ENCODE data around the gene CBX4.

Gene CBX4

DNA sequence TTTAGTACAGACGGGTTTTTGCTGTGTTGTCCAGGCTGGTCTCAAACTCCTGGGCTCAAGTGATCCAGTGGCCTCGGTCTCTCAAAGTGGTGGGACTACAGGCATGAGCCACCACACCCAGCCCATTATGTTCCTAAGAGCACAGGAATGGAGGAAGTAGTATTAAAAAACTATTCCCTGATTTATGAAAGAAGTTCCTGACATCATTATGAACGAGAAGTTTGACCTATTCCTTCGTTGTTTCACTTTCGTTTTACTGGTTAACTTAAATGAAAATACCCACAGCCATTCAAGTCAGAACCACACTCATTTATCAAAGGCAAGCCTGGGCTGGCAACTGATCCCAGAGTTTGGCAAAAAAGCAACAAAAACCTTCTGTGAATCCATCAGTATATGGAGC lies 13.5 kb upstream of the CBX4 start:
- no peaks in the 10 kb centered on the region for H3K9me3 ChIP-seq
- in situ Hi-C loops (cut with MboI; ENCODE audit: low sequenced_read_pairs) = no loop called here
- no peak overlapping the region for H3K4me3 ChIP-seq
- no peaks in the 10 kb centered on the region for H3K36me3 ChIP-seq (replicated peaks)
- H3K27me3 ChIP-seq (ENCODE audit: low read depth) = no peaks in the 10 kb centered on the region
- peaks cover 4% of the 10 kb centered on the region for H3K4me1 ChIP-seq
- DNase-seq (ENCODE audit: low spot score in 2 of 2) = no peak

DNA sequence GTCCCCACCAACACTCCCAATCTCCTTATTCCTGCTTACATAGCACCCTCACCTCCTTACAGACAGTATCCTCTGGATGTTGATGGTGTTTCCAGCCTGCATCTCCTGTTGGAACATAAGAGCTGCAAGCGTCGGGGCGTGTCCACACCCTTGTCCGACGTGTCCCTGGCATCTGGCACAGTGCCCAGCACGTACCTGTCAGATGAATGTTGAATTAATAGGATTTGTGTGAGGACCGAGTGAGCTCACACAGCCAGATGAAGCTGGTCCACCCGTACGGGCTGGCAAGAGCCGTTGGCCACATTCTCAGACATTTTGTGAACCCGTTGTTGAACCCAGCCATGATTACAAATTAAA lies 12.2 kb upstream of the CBX4 start:
- Histone ChIP-seq H3K27me3 (ENCODE audit: low read depth) (no peaks in the 10 kb centered on the region), H3K9me3 (no peaks in the 10 kb centered on the region), H3K4me3 (no peak overlapping the region), H3K4me1 (peaks cover 4% of the 10 kb centered on the region), H3K36me3 (replicated peaks) (no peaks in the 10 kb centered on the region)
- DNase-seq (ENCODE audit: low spot score in 2 of 2) = peak in 1 of 2 experiments; percentile 22
- in situ Hi-C loops (cut with MboI; ENCODE audit: low sequenced_read_pairs) = no loop called here

DNA sequence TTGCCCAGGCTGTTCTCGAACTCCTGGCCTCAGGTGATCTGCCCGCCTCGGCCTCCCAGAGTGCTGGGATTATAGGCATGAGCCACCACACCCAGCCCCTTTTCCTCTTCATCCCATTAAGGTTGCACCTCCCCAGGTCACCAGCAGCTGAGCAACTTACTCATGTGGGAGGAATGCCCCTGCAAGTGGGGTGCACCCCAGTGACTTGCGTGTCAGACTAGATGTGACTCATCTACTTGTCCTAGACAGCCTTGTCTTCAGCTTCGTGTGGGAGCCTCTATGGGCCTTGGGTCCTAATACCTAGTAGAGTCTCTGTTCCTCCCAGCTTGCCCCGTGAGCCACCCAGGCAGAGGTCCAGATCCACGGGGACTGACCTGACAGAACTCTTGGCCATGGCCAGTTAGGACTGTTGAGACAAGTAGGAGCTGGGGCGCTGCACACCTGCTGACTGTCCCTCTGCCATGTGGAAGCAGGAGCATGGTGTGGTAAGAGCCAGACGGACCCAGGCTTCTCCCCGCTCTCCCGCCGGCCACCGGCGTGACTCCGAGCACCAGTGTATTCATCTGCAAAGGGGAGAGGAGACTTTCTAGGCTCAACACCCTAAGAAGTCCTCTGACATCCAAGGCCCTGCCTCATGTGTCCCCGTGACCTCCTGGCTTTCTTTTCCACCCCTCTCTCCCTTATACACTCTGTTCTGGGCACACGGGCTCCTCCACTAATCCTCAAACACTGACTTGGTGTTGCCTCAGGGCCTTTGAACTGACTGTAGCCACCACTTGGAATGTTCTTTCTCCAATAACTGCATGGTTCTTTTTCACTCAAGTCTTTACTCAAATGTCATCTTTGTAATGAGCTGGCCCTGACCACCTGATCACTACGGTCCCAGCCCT lies 11.6 kb upstream of the CBX4 start:
- no peak for DNase-seq (ENCODE audit: low spot score in 2 of 2)
- H3K27me3 ChIP-seq (ENCODE audit: low read depth) = no peaks in the 10 kb centered on the region
- in situ Hi-C loops (cut with MboI; ENCODE audit: low sequenced_read_pairs) = no loop called here

DNA sequence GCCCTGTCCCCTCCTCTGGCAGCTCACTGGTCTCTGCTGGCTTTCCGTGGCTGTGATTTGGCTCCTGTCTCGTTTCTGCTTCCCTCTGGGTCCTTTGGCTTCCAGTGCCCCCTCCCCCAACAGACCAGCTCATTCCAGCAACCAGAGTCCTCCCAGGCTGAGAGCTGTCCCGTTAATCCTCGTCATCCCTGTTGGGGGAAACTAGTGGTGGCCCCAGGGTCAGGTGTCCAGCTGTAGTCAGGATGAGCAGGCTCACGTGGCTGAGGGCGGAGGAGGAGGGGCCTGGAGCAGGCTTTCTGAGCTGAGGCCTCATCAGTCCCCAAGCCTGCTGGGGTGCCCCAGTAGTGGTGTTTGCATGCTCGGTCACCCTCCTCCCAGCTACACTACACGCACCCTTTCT lies 10.7 kb upstream of the CBX4 start:
- Histone ChIP-seq H3K36me3 (replicated peaks) (no peaks in the 10 kb centered on the region), H3K27me3 (ENCODE audit: low read depth) (no peaks in the 10 kb centered on the region), H3K4me1 (peaks cover 9% of the 10 kb centered on the region), H3K4me3 (no peak overlapping the region), H3K9me3 (no peaks in the 10 kb centered on the region)
- in situ Hi-C loops (cut with MboI; ENCODE audit: low sequenced_read_pairs) = no loop called here
- DNase-seq (ENCODE audit: low spot score in 2 of 2) = no peak

More for the DNA sequence above, 11.6 kb upstream of the CBX4 start:
- Histone ChIP-seq H3K9me3 (no peaks in the 10 kb centered on the region), H3K36me3 (replicated peaks) (no peaks in the 10 kb centered on the region), H3K4me1 (peaks cover 4% of the 10 kb centered on the region), H3K4me3 (no peak overlapping the region)

DNA sequence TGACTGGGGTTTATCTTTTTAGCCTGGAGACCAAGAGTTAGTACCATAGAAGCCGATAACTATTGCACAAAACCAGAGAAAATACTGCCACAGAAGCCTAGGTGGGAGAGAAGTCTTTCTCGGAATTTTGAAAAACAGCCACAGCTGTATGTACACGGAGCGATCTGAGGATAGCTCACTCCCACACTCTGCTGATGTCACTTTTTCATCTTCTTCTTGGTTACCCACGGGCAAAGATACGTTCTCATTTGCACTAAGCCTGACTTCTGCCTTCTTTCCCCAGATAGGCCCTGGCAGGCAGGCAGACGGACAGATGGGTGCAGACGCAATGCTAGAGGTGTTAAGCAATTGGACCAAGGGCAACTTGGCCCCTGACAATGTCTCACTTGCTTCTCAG lies 9.1 kb upstream of the CBX4 start:
- Histone ChIP-seq H3K4me3 (no peak overlapping the region), H3K36me3 (replicated peaks) (no peaks in the 10 kb centered on the region), H3K27me3 (ENCODE audit: low read depth) (no peaks in the 10 kb centered on the region), H3K4me1 (peaks cover 9% of the 10 kb centered on the region), H3K9me3 (no peaks in the 10 kb centered on the region)
- DNase-seq (ENCODE audit: low spot score in 2 of 2) = no peak
- in situ Hi-C loops (cut with MboI; ENCODE audit: low sequenced_read_pairs) = no loop called here

DNA sequence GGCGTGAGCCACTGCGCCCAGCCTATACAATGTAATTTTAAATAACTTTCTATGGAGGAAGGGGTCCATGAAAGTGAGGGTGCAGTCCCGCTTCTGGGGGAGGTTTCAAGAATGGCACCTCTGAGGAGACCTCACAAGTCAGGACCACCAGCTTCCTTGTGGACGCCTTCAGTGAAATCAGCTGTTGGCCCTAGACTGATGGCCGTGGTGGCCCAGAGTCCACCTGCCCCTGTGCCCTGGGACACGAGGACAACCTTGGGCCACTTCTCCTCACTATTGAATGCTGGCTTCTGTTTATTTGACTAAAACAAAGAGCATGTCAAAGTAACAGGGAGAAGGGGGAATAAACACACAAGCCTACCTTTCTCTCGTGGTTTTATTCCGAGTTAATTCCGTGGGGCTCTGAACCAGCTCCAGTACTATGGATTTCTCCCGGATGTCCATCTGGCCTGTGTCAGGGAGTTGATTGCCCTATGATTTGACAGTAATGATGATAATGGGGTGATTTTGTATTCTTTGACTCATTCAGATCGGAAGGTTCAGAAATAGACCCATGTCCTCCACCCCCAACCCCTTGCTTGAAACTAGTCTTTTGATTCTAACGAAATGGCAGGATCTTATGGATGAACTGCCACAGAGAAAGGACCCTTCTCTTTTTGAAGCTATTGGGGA lies 8.6 kb upstream of the CBX4 start:
- in situ Hi-C loops (cut with MboI; ENCODE audit: low sequenced_read_pairs) = no loop called here
- no peaks in the 10 kb centered on the region for H3K36me3 ChIP-seq (replicated peaks)
- no peak for DNase-seq (ENCODE audit: low spot score in 2 of 2)
- H3K27me3 ChIP-seq (ENCODE audit: low read depth) = no peaks in the 10 kb centered on the region
- H3K9me3 ChIP-seq = no peaks in the 10 kb centered on the region
- H3K4me1 ChIP-seq = peaks cover 8% of the 10 kb centered on the region
- no peak overlapping the region for H3K4me3 ChIP-seq

DNA sequence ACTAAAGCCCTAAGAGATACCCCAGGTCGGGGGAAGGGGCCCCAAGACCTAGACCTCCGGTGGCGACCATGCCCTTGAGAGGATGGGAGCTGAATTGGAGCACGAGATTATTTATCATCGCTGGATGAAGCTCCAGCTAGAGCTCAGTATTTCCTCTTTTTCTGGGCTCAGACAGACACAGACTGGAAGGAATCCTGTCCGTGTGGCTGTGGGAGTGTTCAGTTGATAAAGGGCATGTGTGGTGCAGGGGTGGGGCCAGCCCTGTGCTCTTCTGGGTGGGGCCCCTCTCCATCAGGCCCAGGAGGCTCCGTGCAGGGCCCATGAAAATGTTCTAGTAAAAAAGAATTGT lies 6.3 kb upstream of the CBX4 start:
- Histone ChIP-seq H3K9me3 (no peaks in the 10 kb centered on the region), H3K4me1 (peaks cover 6% of the 10 kb centered on the region)

DNA sequence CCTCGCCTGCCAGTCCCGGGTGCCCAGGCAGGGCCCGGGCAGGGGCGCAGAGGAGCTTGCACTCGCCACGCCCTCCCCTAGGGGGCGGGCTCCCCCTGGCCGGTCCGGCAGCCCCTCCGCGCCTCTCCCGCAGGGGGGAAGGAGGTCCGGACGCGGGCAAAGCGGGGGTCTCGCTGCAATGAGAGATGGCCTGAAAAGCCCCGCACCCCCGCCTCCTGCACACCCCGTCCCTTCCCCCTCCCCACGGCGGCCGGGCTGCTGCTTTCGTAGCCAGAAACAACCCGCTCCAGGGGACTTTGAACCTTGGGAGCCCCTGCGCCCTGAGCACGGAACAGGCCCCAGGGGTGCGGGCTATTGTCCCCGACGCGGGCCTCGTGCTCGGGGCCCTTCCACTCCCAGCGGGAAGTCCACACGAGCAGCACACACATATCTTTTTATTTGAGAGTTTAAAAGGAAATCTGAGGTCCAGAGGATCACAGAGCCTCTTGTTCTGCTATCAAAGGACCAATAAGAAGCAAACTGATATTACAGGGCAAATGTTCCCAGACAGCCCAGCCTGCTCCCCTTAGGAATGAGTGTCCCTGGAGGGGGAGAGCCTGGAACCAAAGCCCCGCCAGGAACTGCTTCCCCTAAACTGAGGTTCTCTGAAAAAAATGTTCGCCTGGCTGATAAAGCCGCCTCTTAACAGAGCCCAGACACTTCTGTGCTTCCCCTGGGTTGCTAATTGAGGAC lies 5.8 kb upstream of the CBX4 start:
- peak overlapping the region; percentile 20 for H3K4me3 ChIP-seq
- H3K4me1 ChIP-seq = peaks cover 6% of the 10 kb centered on the region
- no peaks in the 10 kb centered on the region for H3K9me3 ChIP-seq
- H3K27me3 ChIP-seq (ENCODE audit: low read depth) = no peaks in the 10 kb centered on the region
- peak; percentile 37 to 78 for DNase-seq (ENCODE audit: low spot score in 2 of 2)
- in situ Hi-C loops (cut with MboI; ENCODE audit: low sequenced_read_pairs) = no loop called here
- H3K36me3 ChIP-seq (replicated peaks) = no peaks in the 10 kb centered on the region

More for the DNA sequence above, 6.3 kb upstream of the CBX4 start:
- no peaks in the 10 kb centered on the region for H3K36me3 ChIP-seq (replicated peaks)
- no peaks in the 10 kb centered on the region for H3K27me3 ChIP-seq (ENCODE audit: low read depth)
- no peak for DNase-seq (ENCODE audit: low spot score in 2 of 2)
- in situ Hi-C loops (cut with MboI; ENCODE audit: low sequenced_read_pairs) = no loop called here
- H3K4me3 ChIP-seq = no peak overlapping the region

DNA sequence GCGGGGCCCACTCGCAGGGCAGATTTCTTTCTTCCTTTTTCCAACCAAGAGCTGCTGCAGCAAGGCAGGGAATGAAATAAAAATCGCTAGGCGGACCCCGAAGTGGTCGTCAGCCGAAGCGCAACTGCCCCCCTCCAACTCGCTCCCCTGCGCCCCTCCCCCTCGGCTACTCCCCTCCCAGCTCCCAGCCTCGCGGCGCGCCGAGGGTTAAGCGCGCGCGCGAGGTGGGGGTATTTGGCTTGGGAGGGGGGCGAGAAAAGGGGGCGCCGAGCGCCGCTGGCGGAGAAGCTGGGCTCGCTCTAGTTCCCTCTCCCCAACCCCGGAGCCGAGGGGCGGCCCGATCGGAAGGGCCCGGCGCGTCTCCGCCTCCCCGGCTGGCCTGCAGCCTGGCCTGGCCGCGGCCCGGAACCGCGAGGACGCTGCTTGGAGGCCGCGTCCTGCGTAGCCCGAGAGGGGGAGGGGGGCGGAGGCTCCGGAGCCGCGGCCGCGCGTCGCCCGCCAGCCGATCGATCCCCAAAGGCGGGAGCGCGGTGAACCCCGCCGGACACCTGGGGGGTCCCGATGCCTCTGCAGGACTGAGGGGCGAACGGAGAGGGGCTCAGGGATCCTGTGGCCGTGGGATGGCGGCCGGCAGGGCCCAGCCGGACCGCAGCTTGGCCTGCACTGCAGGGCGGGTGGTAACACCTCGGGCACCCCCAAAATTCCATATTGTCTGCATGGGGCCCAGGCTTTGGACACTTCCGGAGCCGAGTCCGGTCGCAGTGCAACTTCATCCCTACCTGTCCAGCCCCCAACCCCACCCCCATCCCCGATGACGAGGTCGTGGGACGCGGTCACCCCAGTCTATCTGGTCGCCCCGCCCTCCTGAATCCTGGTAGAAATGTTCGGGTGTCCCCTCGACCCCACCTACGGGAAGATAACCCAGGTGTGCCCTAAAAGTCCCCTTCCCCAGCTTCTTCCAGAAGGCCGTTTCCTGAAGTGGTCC lies 4.9 kb upstream of the CBX4 start:
- H3K27me3 ChIP-seq (ENCODE audit: low read depth) = no peaks in the 10 kb centered on the region
- in situ Hi-C loops (cut with MboI; ENCODE audit: low sequenced_read_pairs) = no loop called here

DNA sequence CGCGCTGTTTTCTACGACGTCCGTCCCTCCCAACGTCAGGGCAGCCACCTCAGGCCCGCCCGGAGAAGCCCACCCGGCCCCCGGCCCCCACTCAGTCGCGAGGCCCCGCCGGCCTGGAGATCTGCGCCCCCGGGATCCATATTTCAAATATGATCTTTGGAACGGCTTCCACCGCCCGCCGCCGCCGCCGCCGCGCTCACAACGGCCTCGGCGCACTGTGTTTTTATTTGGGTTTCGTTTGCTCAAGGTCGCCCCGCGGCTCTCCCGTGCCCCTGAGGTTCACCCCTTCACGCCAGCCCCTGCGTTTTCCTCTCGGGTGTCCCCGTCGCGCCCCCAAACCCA lies 4.2 kb upstream of the CBX4 start:
- H3K9me3 ChIP-seq = no peaks in the 10 kb centered on the region
- in situ Hi-C loops (cut with MboI; ENCODE audit: low sequenced_read_pairs) = no loop called here
- no peak for DNase-seq (ENCODE audit: low spot score in 2 of 2)
- H3K4me3 ChIP-seq = no peak overlapping the region
- no peaks in the 10 kb centered on the region for H3K36me3 ChIP-seq (replicated peaks)
- H3K4me1 ChIP-seq = peaks cover 6% of the 10 kb centered on the region
- no peaks in the 10 kb centered on the region for H3K27me3 ChIP-seq (ENCODE audit: low read depth)

More for the DNA sequence above, 4.9 kb upstream of the CBX4 start:
- Histone ChIP-seq H3K36me3 (replicated peaks) (no peaks in the 10 kb centered on the region), H3K4me1 (peaks cover 6% of the 10 kb centered on the region), H3K4me3 (no peak overlapping the region), H3K9me3 (no peaks in the 10 kb centered on the region)
- no peak for DNase-seq (ENCODE audit: low spot score in 2 of 2)

DNA sequence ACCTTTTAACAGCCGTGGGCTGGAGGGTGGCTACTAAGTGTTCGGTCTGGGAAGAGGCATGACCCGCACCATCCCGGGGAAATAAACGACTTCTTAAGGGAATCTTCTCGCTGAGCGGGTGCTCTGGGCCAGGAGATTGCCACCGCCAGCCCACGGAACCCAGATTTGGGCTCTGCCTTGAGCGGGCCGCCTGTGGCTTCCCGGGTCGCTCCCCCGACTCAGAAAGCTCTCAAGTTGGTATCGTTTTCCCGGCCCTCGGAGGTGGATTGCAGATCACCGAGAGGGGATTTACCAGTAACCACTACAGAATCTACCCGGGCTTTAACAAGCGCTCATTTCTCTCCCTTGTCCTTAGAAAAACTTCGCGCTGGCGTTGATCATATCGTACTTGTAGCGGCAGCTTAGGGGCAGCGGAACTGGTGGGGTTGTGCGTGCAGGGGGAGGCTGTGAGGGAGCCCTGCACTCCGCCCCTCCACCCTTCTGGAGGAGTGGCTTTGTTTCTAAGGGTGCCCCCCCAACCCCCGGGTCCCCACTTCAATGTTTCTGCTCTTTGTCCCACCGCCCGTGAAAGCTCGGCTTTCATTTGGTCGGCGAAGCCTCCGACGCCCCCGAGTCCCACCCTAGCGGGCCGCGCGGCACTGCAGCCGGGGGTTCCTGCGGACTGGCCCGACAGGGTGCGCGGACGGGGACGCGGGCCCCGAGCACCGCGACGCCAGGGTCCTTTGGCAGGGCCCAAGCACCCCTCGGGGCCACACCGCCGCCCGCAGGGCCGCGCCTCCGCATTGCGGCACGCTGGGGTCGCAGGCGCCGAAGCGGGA lies 3.6 kb upstream of the CBX4 start:
- in situ Hi-C loops (cut with MboI; ENCODE audit: low sequenced_read_pairs) = no loop called here
- no peaks in the 10 kb centered on the region for H3K36me3 ChIP-seq (replicated peaks)
- no peaks in the 10 kb centered on the region for H3K27me3 ChIP-seq (ENCODE audit: low read depth)
- H3K9me3 ChIP-seq = no peaks in the 10 kb centered on the region
- no peak for DNase-seq (ENCODE audit: low spot score in 2 of 2)
- peaks cover 6% of the 10 kb centered on the region for H3K4me1 ChIP-seq
- H3K4me3 ChIP-seq = no peak overlapping the region

DNA sequence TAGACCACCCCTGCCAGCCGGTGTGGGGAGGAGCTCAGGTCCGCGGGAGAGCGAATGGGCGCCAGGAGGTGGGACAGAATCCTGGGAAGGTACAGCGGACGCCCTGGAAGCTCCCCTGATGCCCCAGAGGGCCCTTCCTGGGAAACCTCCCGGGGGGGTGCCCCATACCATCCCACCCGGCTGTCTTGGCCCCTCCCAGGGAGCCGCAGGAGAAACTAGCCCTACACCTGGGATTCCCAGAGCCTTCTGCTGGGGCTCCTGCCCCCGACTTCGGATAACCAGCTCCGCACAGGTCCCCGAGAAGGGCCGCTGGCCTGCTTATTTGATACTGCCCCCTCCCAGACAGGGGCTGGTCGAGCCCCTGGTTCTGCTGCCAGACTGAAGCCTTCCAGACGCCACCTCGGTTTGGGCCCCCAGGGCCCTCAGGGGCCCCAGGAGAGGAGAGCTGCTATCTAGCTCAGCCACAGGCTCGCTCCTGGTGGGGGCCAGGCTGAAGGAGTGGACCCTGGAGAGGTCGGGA lies 3.0 kb upstream of the CBX4 start:
- in situ Hi-C loops (cut with MboI; ENCODE audit: low sequenced_read_pairs) = no loop called here
- Histone ChIP-seq H3K27me3 (ENCODE audit: low read depth) (no peaks in the 10 kb centered on the region), H3K9me3 (no peaks in the 10 kb centered on the region), H3K4me3 (no peak overlapping the region), H3K4me1 (peaks cover 8% of the 10 kb centered on the region), H3K36me3 (replicated peaks) (peaks cover under 1% of the 10 kb centered on the region; the same call in 1 of the 2 replicates)
- no peak for DNase-seq (ENCODE audit: low spot score in 2 of 2)

Measured in HAP-1 (cell line).